Kidney capillary endothelial cell (primary cell): ENCODE measurements around the gene EPHA7.

Experiments used
- DNase-seq: peaks from one replicate; pipeline ENCODE4 v3.0.0-alpha.2; 2018; ENCODE audit warnings: low spot score

Gene EPHA7

DNA sequence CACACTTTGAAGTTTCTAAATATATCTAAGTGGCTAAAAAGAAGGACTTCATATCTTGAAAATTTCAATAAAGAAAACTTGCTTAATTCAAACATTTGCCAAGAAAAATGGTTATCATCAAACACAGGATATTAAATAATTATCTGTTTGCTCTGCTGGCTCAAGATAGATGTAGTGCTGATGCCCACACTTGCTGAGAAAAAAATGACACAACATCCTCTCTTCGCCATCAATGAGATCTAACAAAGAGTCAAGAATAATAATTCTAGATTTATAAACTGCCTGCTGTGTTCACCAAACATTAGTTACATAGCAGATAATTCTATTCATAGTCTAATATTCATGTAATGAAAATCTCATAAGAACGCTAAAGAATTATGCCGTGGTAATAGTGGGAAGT is 93.6 kb downstream of the EPHA7 start:
- DNase-seq: no peak

DNA sequence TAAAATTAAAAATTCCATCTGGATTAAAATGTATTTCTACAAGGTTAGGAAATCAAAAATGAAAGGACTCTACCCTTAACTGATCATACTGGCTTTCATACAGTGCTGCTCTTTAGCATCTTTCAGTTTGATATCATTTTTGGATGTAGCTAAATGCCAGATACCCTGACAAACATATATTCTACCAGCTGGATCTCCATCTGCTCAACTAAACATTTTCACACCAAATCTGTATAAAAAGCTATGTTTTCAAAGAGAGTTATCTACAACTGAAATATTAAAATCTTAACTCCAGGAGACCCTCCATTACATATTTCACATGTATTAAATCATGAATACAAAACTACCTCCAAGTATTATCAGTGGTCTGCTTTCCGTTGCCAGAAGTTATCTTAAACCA is 95.7 kb downstream of the EPHA7 start:
- DNase-seq: no peak

DNA sequence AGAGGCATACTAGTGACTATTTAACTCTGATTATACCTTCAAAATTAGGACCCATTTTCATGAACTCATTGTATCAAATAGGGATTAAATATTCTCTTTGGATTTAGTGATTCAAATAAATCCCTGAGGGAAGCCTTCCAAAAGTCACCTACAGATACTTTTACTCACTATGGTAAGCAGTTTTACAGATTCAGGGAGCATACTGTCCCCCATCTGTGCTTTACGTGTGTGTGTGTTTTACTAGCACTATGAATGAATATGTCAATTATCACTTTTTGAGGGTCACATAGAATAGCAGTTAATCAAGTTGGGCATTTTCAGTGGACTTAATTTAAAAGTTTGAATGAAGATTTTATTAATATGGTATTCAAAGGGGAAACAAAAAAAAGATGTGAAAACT is 96.7 kb downstream of the EPHA7 start:
- no peak for DNase-seq

DNA sequence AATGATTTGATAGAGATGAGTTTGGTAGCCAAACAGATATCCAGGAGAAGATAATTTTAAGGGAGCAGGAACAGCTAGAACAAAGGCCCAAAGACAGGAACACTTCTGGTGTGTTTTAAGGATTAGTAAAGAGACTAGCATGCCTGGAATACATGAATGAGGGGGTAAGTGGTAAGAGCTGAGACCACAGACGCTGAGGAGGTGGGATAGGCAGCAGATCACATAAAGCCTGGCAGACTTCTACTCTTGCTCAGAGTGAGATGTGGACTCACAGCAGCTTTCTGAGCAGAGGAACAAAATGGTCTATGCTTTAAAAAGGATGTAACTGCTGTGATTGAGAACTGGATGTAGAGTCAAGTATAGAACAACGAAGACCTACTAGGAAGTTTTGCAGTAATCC is 100.1 kb downstream of the EPHA7 start:
- DNase-seq: no peak

DNA sequence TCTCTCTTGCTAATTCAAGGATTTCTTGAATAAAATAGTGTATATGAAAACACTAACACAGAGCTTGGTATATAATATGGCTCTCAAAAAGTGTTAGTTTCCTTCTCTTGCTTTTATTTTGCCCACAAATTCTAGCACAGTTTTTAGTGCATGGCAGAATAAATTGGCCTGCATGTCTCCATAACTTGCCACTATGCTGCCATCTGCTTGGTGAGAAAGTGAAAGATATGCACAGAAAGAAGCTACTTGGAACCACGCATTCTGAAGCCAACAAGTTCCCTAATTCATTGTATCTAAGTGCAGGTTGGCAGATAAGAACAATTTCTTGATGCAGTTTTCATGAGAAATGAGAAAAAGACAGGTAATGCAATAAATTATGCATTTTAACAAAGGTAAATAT is 101.2 kb downstream of the EPHA7 start:
- no peak for DNase-seq

DNA sequence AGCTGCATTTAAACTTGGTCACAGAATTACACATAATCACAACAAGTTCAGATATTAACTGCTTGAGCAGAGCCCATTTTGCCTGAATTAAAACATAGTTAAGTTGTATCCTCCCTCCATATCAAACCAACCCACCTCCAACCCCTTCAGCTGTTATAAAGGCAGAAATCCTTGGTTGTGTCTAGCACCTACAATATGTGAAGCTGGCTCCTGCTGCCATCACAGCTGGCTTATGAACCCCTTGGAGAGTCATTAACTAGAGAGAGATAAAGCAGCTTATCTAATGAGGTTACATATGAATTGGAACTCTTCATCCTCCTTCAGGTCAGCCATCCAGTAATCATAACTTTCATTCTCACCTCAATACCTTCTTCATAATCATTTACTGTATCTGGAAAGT is 101.8 kb downstream of the EPHA7 start:
- no peak for DNase-seq

DNA sequence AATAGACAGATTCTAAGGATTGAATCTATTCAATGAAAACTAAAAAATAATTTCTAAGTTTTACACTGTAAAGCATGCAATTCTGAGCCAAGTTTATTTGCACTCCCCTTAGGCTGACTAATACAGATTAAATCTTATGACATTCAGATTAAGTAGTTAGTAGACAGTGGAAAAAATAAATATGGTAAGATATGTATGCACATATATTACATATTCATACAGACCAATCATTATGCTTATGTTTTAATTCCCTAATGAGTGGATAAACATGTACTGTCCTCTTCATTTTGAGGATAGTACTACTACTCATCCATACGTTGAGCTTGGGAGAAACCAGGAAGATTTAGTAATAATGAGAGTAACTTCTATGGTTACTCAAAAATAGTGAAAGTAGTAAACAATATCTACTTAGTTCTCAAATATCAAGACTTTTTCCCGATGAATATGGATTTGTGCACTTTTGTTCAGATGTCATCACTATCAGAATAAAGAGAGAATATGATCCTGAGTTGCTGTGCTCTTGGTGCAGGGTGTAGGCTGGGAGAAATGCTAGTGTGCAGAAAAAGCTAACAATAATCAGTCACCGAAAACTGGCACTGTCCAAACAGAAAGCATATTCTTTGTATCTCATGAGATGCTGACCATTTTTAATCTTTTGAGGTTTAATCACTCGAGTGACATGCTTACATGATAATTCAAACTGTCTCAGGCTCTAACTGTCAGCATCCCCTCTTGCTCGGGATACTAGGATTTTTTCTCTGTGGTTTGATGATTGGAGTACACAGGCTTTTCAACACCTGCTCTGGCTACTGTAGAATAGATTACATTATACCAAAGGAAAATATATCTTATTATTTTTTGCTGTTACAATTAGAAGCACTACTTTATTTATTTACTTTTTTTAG is 111.6 kb downstream of the EPHA7 start:
- DNase-seq: no peak

DNA sequence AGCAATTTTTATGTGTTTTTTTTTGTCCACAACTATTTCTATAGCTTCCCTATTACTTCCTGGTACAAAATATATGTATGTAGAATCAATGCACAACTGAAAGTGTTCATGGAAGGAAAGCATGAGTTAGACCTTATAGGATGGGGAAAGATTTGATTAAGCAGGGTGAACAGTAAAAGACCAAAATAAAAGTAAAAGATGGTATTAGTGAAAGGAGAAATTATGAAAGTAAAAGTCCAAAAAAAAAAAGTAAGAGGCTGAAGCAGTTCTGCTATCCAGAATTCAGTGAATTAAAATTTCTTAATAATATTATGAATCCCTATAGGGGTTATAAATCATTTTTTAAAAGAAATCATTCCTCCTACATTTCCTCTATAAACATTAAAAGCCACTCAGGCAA is 114.3 kb downstream of the EPHA7 start:
- DNase-seq: no peak

DNA sequence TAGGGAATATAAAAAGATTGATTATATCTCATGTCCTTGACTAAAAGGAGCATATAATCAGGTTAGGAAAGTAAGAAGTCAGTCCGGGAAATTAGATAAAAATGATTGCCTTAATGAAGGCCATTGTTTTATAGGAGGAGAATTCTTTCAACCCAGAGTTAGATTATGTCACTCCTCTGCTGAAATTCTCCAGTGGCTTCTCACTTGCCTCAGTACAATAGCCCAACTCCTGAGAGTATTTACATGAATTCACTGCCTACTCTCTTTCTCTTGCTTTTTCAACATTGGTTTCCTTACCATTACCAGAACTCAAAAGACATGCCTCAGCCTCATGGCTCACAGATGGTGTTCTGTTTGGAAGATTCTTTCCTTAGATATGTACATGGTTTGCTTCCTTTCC is 114.9 kb downstream of the EPHA7 start:
- no peak for DNase-seq

DNA sequence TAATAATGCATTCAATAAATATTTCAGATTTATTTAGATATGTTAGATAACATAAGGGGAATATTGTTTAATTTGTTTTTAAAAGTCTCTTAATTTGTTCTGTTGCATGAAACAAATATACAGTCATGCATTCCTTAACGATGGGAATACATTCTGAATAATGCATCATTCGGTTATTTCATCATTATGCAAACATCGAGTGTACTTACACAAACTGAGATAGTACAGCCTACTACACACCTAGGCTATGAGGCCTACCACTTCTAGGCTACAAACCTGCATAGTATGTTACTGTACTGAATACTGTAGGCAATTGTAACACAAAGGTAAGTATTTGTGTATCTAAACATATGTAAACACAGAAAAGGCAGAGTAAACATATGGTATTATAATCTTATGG is 118.7 kb downstream of the EPHA7 start:
- DNase-seq: no peak

DNA sequence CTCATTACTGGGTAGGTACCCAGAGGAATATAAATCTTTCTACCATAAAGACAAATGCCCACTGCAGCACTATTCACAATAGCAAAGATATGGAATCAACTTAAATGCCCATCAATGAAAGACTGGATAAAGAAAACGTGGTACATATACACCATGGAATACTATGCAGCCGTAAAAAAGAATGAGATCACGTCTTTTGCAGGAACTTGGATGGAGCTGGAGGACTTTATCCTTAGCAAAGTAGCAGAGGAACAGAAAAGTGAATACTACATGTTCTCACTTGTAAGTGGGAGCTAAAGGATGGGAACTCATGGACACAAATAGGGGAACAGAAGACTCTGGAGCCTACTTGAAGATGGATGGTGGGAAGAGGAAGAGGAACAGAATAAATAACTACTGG is 119.7 kb downstream of the EPHA7 start:
- no peak for DNase-seq

DNA sequence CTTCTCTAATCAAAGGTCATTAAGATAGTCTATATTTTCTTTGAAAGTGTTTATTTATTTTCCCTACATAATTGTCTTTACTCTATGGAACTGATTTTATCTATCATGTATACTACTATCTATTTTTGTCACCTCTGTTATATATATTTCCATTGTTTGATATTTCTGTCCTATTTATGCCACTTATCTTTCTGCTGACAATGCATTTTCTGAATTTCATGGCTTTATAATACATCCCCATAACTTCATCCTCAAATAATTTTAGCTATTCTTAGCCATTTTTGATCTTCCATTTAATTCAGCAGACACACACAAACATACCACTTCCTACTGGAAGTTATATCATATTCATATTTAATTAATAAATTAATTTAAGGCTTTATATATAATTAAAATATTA is 123.7 kb downstream of the EPHA7 start:
- DNase-seq: no peak

DNA sequence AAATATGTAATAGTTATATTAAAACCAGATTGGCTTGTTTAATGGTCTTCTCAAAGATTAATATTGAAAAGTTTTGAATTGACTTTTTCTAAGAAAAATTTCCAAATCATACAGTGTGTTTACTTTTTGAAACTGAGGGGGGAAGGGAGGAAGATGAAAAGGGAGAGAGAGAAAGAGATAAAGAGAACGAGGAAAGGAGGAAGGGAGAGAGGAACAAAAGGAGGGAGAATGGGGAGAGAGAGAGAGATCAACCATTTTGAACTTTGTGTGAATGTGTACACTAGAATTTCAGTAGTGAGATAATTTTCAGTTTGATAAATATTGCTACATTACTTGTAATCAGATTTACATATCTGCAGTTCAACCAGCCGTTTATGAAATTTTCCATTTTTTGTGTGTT is 124.5 kb downstream of the EPHA7 start:
- DNase-seq: no peak

DNA sequence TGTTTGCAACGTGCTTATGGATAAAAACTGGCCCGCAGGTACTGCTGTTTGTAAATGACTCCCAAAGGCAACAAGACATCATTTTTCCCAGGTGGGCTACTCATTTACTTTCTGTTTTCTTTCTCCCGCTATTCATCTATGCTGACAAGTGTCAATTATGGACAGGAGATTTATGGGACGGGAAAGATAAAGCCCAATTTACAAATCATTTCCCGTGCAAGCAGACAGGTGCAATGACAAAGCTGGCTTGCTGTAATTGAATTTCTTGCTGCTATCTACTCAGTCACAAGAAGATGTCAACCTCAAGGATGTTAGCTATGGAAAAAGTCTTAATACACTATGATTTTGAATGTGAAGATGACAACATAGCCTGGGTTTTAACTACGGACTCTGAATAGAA is 125.5 kb downstream of the EPHA7 start:
- DNase-seq: no peak

DNA sequence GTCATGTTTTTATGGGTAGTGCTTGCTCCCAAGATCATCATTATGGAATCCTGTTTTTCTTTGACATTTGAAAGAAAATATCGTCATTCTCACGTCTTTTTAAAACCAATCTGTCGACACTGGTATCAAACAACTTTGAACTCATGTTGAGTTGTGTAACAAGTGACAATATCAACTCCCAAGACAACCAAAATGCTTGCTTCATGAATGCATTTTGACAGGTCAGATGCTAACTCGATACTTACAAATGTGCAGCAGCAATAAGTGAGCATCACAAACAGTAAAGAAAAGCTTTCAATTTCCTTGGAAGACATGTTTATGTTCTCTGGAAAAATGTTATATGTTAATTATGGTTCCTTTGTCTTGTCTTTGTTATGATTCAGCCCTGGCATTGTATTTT is 125.9 kb downstream of the EPHA7 start:
- DNase-seq: no peak

DNA sequence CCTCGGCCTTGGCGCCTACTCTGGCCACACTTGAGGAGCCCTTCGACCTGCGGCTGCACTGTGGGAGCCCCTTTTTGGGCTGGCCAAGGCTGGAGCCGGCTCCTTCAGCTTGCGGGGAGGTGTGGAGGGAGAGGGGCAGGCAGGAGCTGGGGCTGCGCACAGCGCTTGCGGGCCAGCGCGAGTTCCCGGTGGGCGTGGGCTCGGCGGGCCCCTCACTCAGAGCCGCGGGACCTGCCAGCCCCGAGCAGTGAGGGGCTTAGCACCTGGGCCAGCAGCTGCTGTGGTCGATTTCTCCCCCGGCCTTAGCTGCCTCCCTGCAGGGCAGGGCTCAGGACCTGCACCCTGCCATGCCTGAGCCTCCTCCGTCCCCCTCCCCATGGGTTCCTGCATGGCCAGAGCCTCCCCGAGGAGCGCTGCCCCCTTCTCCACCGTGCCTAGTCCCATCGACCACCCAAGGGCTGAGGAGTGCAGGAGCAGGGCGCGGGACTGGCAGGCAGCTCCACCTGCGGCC is 136.8 kb downstream of the EPHA7 start:
- no peak for DNase-seq

DNA sequence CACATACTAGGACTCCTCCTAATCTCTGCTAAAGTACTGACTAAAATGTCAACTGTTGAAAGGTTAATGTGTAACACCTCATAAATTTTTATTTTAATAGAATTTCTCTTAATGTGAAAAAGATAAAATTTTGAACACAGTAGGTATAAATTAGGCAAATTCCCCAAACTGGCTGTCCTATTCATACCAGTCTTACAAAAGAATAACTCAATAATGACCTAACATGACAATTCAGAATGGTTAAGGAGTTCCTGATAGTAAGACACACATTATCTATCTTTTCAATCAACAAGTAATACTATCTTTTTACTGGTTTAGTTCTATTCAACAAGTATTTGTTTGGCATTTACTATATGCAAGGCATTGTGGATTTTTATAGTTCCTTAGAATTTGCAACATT is 141.1 kb downstream of the EPHA7 start:
- DNase-seq: no peak

DNA sequence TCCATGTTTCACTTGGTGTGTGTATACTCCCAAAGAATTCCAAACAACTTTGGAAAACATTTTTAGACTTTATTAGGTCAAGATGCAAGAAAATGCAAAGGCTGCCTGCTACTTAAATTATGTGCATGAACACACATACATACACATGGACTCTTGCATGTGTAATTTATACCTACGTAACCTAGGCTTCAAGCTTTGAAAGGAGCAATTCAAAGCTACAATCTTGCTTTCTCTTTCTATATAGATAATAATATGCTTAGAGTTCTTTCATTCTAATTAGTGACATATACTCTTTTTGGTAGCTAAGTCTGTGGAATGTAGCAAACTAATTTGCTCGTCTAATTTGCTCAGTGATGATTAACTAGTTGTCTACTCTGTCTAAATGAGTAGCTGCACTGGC is 146.5 kb downstream of the EPHA7 start:
- DNase-seq: no peak

DNA sequence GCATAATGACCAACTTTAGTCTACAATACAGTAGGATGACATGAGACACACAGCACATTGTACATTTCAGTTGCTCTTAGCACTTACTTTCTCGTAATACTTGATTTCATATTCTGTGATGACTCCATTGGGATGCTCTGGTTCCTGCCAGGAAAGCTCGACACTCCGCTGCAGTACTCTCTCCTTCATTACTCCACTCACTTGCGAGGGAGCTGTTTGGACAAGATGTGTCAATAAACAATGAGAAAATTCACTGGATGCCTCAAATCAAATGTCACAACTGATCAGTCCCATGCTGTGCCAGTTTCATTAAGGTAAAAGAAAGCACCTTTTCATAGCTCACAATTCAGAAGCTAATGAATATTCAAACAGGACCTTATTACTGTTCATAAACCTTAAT is 147.1 kb downstream of the EPHA7 start:
- DNase-seq: no peak

DNA sequence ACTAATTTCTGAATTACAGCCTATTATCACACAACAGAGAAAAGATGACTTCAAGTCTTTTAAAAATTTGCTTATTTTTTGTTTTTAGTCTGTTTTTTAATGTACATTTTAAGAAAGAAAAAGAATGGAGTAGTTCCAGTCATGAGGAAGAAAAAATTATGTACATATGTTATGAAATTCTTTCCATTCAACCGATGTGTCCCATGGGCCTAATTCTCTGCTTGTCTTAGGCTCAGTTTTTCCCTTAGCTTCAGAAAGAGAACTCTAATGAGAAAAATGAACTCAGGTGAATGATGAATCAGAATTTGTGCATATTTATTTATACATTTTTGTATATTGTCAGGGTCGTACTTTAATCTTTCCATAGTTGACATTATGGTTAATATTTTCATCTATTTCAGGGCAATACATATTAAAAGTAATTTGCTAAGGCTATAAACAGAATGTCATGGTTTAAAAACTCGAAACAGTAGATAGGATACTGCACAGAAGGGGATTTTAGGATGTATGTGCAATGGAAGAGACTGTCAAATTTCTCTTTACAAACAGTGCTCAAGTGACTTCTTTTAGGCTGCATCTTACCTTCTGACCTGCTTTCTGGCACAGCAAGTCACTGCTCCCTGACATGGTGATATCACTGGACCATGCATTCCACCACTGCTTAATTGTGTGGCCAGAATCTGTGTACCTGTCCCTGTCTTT is 153.1 kb downstream of the EPHA7 start:
- no peak for DNase-seq

DNA sequence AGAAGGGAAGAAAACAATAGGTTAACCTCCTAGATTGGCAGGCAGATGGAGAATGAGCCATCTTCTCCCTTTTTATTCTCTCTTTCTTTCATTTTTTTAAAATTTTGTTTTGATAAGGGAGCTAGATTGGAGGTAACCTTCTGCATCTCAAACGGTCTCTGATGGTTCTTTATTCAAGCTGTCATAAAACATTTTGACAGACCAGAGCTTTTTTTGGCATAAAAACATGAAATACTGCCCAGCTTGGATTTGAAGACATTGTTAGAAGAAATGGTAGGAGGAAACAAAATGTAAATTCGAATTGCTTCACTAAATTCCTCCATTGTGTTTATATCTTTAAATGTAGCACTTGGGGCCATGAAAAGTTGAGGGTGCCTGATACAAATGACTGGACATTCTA is 158.5 kb downstream of the EPHA7 start:
- DNase-seq: no peak

DNA sequence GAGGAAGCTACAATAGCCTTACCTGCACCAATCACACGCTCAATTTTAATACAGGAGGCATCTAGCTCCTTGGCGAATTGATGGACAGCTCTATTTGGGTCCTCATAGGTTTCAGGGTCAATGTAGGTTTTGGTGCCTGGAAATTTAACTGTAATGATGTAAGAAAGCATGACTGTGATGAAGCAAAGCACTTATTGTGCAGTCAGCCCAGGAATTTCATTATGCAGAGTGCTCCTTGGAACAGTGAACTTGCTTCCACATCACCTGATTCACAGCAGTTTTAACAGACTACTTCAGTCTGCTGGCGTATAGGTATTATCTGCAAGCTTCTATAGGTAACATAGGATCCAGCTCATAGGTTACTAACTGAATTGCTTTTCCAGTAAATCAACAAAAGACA is 160.0 kb downstream of the EPHA7 start:
- DNase-seq: no peak

DNA sequence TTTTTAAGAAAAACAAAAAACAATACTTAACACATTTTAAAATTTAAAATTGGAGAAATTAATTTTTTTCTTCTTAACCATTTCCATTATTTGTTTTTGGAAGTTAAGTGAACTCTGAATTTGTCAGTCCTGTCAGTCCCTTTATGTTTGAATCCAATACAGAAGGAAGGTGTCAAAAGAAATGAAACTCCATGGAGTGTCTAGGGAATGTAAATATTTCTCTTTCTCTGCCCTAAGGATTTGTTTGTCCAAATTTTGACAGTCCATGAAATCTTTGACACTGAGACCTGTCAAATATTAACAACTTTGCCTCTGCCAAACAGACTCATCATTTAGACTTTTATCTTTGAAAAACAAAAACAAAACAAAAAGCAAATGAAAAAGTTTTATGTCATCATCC is 166.4 kb downstream of the EPHA7 start:
- DNase-seq: no peak

DNA sequence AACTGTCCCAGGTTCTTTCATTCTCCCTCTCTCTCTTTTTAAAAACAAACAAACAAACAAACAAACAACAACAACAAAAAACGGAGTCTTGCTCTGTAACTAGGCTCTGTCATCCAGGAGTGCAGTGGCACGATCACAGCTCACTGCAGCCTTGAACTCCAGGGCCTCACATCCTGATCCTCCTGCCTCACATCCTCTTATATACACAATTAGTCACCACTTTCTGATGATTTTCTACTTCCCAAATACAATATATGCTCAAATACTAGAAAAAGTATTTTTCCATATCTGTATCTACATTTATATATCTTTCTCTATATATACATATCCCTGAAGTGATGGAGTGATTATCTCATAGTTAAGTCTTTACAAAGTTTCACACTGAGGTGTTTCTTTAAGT is 170.7 kb downstream of the EPHA7 start:
- DNase-seq: peak; percentile 75
